ENCODE data around the gene CDCA7L.

CDCA7L gene

GRCh38 chr7:21969822-21970221 is 24.1 kb upstream of the CDCA7L start:
- H4K20me1 ChIP-seq (ENCODE audit: insufficient read depth, low read length): no peaks in the 10 kb centered on the region
- peaks cover 30% of the 10 kb centered on the region for H3K4me1 ChIP-seq (ENCODE audit: low read length)
- no peaks in the 10 kb centered on the region for H3K9me3 ChIP-seq (ENCODE audit: insufficient read depth, low read length)
- no peak overlapping the region for H3K4me2 ChIP-seq (ENCODE audit: low read length)
- H3K27ac ChIP-seq (ENCODE audit: low read length): no peak overlapping the region
- no peaks in the 10 kb centered on the region for H3K36me3 ChIP-seq (replicated peaks; ENCODE audit: low read depth, low read length)
- TF ChIP-seq, protein P1, sequence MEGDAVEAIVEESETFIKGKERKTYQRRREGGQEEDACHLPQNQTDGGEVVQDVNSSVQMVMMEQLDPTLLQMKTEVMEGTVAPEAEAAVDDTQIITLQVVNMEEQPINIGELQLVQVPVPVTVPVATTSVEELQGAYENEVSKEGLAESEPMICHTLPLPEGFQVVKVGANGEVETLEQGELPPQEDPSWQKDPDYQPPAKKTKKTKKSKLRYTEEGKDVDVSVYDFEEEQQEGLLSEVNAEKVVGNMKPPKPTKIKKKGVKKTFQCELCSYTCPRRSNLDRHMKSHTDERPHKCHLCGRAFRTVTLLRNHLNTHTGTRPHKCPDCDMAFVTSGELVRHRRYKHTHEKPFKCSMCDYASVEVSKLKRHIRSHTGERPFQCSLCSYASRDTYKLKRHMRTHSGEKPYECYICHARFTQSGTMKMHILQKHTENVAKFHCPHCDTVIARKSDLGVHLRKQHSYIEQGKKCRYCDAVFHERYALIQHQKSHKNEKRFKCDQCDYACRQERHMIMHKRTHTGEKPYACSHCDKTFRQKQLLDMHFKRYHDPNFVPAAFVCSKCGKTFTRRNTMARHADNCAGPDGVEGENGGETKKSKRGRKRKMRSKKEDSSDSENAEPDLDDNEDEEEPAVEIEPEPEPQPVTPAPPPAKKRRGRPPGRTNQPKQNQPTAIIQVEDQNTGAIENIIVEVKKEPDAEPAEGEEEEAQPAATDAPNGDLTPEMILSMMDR (IDR thresholded peaks at IDR 0.05; ENCODE audit: low read depth, low read length): no peak
- TF ChIP-seq EZH2phosphoT487 (IDR thresholded peaks at IDR 0.05; ENCODE audit: low read depth): no peak
- H3K79me2 ChIP-seq (ENCODE audit: low read length): no peaks in the 10 kb centered on the region
- no peaks in the 10 kb centered on the region for H3K27me3 ChIP-seq (ENCODE audit: low read depth, low read length)
- no peak overlapping the region for H3K9ac ChIP-seq (ENCODE audit: low read length)
- H2AFZ ChIP-seq (ENCODE audit: low read depth, low read length): no peak overlapping the region
- no peak overlapping the region for H3K4me3 ChIP-seq (ENCODE audit: low read length)

DNA sequence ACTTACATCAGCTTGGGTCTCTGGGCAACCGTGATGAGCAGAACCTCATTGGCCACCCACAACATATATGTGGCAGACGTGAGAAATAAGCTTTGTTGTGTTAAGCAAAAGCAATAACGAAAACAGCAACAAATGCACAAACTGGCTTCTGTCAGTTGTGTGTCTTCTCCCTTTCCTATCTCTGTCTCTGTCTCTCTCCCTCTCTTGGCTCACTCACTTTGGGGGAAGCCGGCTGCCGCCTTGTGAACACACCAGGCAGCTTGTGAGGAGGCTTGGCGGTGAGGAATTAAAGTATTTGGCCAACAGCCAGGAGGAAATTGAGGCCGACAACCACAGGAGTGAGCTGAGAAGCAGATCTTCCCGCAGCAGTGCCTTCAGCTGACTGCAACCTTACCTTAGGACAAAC is 21.9 kb upstream of the CDCA7L start:
- Histone ChIP-seq H3K36me3 (replicated peaks; ENCODE audit: low read depth, low read length) (no peaks in the 10 kb centered on the region), H3K9ac (ENCODE audit: low read length) (no peak overlapping the region), H2AFZ (ENCODE audit: low read depth, low read length) (no peak overlapping the region), H3K9me3 (ENCODE audit: insufficient read depth, low read length) (no peaks in the 10 kb centered on the region), H4K20me1 (ENCODE audit: insufficient read depth, low read length) (no peaks in the 10 kb centered on the region), H3K4me2 (ENCODE audit: low read length) (no peak overlapping the region), H3K27ac (ENCODE audit: low read length) (no peak overlapping the region), H3K4me3 (ENCODE audit: low read length) (no peak overlapping the region), H3K4me1 (ENCODE audit: low read length) (peaks cover 48% of the 10 kb centered on the region), H3K79me2 (ENCODE audit: low read length) (no peaks in the 10 kb centered on the region), H3K27me3 (ENCODE audit: low read depth, low read length) (no peaks in the 10 kb centered on the region)
- TF ChIP-seq, protein P1 (IDR thresholded peaks at IDR 0.05; ENCODE audit: low read depth, low read length): no peak

DNA sequence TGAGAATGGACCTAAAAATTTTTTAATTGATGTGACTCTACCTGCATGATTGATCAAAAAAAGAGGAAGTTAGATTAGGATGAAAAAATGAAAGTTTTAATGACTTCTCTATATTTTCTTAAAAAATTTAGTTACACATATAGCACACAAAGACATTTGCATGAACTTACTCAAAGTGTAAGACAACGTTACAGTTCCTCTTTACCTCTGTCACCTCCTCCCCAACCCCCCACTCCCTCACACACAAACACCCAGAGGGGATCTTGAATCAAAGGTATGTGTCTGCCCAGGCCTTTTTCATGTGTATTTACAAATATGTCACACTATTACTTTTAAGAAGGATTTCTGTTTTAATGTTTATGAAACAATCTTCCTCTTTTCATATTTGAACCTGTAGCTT is 20.6 kb upstream of the CDCA7L start:
- H3K4me1 ChIP-seq (ENCODE audit: low read length): peaks cover 48% of the 10 kb centered on the region
- no peaks in the 10 kb centered on the region for H4K20me1 ChIP-seq (ENCODE audit: insufficient read depth, low read length)
- H3K27ac ChIP-seq (ENCODE audit: low read length): peak overlapping the region; percentile 73
- 0 out of 2 replicates have a peak overlapping the region, but pooled peaks have one; percentile 38 for H2AFZ ChIP-seq (ENCODE audit: low read depth, low read length)
- no peaks in the 10 kb centered on the region for H3K27me3 ChIP-seq (ENCODE audit: low read depth, low read length)
- no peaks in the 10 kb centered on the region for H3K79me2 ChIP-seq (ENCODE audit: low read length)
- H3K4me3 ChIP-seq (ENCODE audit: low read length): peak overlapping the region; percentile 41
- H3K9me3 ChIP-seq (ENCODE audit: insufficient read depth, low read length): no peaks in the 10 kb centered on the region
- no peak for TF ChIP-seq EZH2phosphoT487 (IDR thresholded peaks at IDR 0.05; ENCODE audit: low read depth)
- TF ChIP-seq, protein P1 (IDR thresholded peaks at IDR 0.05; ENCODE audit: low read depth, low read length): no peak
- peak overlapping the region; percentile 39; the same call in 1 of the 2 replicates for H3K9ac ChIP-seq (ENCODE audit: low read length)
- H3K4me2 ChIP-seq (ENCODE audit: low read length): peak overlapping the region; percentile 67
- no peaks in the 10 kb centered on the region for H3K36me3 ChIP-seq (replicated peaks; ENCODE audit: low read depth, low read length)

DNA sequence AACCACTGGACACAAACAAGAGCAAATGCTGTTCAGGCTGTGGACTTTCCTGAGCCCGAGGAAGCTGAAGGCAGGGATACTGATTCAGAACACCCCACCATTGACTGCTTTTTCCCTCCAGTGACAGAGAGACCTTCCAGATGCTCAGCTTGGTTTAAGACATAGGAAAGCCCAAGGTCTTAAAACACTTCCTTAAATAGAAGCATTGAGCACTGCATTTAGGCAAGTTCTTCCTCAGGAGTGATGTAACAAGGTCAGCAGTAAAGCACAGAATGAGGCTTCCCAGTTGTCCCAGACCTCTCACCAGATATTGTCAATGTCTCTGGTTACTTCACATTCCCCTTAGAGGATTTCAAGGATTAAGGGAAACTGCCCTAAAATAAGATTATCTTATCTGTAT is 19.6 kb upstream of the CDCA7L start:
- H3K4me2 ChIP-seq (ENCODE audit: low read length): peak overlapping the region; percentile 67

More for the DNA sequence above, 19.6 kb upstream of the CDCA7L start:
- TF ChIP-seq, protein P1 (IDR thresholded peaks at IDR 0.05; ENCODE audit: low read depth, low read length): no peak
- no peak for TF ChIP-seq EZH2phosphoT487 (IDR thresholded peaks at IDR 0.05; ENCODE audit: low read depth)
- Histone ChIP-seq H3K4me1 (ENCODE audit: low read length) (peaks cover 48% of the 10 kb centered on the region), H3K9me3 (ENCODE audit: insufficient read depth, low read length) (no peaks in the 10 kb centered on the region), H2AFZ (ENCODE audit: low read depth, low read length) (0 out of 2 replicates have a peak overlapping the region, but pooled peaks have one; percentile 63), H3K27me3 (ENCODE audit: low read depth, low read length) (no peaks in the 10 kb centered on the region), H3K27ac (ENCODE audit: low read length) (peak overlapping the region; percentile 73), H3K4me3 (ENCODE audit: low read length) (peak overlapping the region; percentile 41; the same call in 1 of the 2 replicates), H3K79me2 (ENCODE audit: low read length) (no peaks in the 10 kb centered on the region), H4K20me1 (ENCODE audit: insufficient read depth, low read length) (no peaks in the 10 kb centered on the region), H3K9ac (ENCODE audit: low read length) (peak overlapping the region; percentile 39; the same call in 1 of the 2 replicates), H3K36me3 (replicated peaks; ENCODE audit: low read depth, low read length) (no peaks in the 10 kb centered on the region)
